Epithelial cell of proximal tubule (primary cell): ENCODE data around the gene CDC42BPA. TPM values are rescaled to one million over a fixed set of nuclear protein-coding genes. Genes with fewer than 3 reads are reported as not detected.

Experiments
- DNase-seq: peaks from one replicate; pipeline ENCODE4 v3.0.0-alpha.2; 2011; ENCODE audit warnings: low read depth
- H3K4me3 ChIP-seq: 2 replicates; pipeline ENCODE4 v1.5.1; 2011; ENCODE audit warnings: low read depth, mild to moderate bottlenecking, low read length
- total RNA-seq: library from RNA; depleted of rRNA; stranded (reverse); fragments of >200 nt; gene quantifications from 2 replicates; pipeline ENCODE4 v1.2.3, GENCODE V29; 2015
- TF ChIP-seq, protein P1 (sequence below): conservative IDR thresholded peaks from 2 replicates; pipeline ENCODE4 v1.5.1; 2012; ENCODE audit warnings: low read depth, mild to moderate bottlenecking, low read length

The CDC42BPA gene
- total RNA-seq, 1 donor from 2014 or later, result 15.6 TPM

DNA sequence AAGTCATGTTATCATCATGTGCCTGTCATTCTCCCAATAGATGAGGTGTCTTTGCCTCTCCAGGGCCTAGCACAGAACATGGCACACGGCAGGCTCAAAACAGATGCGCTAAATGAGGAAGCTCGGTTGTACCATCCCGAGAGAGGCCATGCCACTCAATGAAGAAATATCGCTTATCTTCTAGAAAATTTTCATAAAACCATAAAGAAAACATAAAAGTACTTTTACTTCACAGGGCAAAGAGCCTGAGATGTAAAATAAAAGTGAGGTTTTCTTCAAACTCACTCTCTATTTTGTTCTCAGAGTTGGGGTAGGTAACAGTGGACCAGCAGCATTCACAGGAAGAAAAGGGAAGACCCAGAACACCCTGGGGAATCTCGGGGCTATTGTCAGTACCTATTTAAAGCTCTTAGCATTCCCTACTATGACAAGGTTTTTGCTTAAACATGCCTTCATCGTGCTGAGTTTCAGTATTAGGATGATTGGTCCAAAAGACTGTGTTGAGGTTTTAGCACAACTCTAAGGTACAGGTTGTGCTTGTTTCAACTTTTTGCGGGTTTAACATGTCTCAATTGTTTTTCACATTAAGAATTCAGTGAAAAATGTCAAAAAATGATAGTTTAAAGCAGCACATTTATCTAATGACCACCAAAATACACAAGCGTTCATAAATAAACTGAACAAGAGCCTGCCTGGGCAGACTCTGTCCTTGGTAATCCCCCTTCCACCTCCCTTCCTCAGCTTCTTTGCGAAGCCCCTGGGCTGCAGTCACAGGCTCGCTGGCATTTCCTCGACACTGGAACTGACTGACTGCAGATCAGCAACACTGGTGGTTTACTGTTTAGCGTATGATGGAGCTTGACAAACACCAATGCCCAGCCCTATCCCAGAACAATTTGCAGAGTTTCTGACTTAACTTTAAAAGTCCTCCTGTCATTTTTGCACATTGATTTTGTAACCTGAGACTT, 322.6 kb downstream of the CDC42BPA start:
- no peak for DNase-seq
- no peak overlapping the region for H3K4me3 ChIP-seq
- TF ChIP-seq, protein P1, sequence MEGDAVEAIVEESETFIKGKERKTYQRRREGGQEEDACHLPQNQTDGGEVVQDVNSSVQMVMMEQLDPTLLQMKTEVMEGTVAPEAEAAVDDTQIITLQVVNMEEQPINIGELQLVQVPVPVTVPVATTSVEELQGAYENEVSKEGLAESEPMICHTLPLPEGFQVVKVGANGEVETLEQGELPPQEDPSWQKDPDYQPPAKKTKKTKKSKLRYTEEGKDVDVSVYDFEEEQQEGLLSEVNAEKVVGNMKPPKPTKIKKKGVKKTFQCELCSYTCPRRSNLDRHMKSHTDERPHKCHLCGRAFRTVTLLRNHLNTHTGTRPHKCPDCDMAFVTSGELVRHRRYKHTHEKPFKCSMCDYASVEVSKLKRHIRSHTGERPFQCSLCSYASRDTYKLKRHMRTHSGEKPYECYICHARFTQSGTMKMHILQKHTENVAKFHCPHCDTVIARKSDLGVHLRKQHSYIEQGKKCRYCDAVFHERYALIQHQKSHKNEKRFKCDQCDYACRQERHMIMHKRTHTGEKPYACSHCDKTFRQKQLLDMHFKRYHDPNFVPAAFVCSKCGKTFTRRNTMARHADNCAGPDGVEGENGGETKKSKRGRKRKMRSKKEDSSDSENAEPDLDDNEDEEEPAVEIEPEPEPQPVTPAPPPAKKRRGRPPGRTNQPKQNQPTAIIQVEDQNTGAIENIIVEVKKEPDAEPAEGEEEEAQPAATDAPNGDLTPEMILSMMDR, result no peak

DNA sequence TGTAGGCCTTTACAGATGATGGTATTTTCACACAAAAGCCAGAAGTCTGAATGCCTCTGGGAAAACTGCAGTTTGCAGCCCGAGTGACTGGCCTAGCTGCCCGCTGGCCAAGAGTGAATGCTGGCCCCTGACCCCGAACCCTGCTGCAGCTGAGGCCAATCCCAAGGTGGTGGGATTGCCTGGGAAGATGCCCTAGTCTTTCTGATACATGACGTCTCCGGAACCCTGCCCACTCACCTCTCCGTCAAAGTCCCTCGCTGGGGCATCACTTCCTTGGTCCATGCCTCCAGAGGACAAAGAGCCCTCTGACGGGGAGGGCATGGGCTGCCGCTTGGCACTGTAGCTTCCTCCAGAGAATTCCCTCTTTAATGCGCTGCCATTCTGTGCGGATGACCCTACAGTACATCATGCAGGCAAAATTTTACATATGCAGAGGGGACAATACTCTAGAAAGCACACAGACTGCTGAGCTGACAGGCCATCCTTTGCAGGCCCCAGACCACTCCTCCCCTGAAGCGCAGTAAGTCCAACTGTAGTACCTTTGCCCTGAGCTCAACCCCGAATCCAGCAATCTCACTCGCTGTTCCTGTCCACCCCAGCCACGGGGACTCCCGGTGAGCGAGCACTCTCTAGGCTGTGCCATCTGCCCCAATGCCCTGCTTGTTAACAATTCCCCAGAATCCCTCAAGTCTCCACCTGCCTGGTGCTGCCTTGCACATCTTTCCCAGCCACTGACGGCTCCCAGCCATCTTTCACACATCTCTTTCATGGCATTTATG, 323.5 kb downstream of the CDC42BPA start:
- no peak overlapping the region for H3K4me3 ChIP-seq
- DNase-seq, result no peak
- TF ChIP-seq, protein P1, result no peak

DNA sequence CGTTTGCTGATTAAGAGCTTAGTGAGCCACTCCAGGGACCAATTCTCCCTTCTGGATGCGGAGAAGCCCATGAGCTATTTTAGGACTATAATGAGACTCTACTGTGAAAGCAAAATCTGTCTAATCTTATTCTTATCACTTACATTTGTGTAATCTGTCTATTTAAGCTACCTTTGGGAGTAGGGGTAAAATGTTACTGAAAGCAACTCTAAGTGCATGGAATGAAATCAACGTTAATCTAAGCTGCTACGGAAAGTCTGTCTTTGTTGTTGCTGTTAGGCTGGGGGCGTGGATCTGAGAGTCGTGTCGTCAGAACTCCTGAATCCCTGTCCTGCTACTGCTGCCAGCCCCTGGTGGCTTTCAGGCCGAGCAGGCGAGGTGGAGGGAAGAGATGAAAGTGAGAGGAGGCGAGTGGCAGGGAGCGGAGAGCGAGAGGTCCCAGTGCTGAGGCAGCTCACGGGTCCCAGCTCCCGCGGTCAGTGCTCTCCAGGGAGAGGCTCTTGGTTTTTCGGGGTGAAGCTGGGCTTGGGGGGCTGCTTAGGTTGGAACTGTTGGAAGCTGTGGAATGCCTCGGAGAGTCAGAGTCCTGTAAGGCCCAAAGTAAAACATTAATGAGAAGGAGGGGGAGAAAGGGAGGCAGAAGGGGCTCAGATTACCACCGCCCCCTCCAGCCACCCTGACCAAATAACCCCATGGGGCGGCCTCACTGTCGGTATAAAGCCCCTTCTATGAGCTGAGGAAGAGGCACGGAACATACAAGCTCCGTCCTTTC, 324.3 kb downstream of the CDC42BPA start:
- DNase-seq, result no peak
- no peak overlapping the region for H3K4me3 ChIP-seq
- TF ChIP-seq, protein P1, result no peak

DNA sequence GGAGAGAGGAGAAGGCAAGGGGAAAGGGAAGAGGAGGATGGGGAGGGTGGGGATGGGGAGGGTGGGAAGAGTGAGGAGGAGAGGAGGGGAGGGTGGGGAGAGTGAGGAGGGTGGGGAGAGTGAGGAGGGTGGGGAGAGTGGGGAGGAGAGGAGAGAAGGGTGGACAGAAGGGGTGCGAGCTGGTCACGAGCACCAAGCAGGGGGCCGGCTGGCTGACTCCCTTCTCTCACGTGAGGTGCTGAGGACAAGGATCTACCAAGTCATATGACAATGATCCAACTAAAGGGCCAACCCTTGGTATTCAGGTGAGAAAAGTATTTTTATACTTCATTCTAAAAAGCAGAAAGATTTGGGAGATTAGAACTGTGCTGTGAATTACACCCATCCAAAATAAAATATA, 326.4 kb downstream of the CDC42BPA start:
- TF ChIP-seq, protein P1, result no peak
- no peak overlapping the region for H3K4me3 ChIP-seq
- no peak for DNase-seq

DNA sequence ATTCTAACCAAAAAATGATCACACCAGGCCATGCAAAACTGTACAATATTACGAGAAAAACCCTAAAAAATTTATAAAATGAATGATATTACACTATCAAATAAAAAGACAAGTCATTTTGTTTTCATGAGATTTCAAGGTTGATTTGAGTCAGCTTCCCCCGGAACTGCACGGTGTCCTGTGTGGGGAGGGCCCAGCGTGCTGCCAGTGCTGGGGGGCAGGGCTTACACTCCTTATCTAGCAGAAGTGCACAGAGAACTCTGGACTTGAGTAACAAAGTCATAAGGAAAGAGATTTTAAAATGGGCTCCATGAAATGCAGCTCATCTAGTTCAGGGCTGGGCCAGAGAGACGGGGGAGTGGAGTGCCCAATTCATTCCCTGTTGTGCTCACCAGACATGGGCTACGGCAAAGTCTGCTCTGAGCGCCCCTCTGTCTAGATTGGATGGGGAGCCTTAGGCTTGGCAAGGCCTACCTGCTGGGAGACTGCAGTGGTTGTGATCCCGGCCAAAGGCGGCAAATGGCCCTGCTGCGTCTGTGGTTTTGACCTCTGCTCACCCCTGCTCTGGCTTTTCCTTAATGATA, 328.1 kb downstream of the CDC42BPA start:
- no peak overlapping the region for H3K4me3 ChIP-seq
- TF ChIP-seq, protein P1, result no peak
- DNase-seq, result no peak
